A673 (cell line): ENCODE data around the gene NR2F1. TPM values are rescaled to one million over a fixed set of nuclear protein-coding genes. Genes with fewer than 3 reads are reported as not detected.
A peak's percentile ranks its signal among the peaks of the same experiment; 100 is the strongest.

ENCODE experiments used
- BruUV-seq: library from RNA; stranded (reverse); fragments of 400-500 nt; replicated peaks from 2 replicates; lab custom pipeline; 2021; lab: Mats Ljungman, UMichigan
- CTCF ChIA-PET: fragments of 300-600 bp; sonication (Branson Sonifier 250); formaldehyde crosslinking; loops from one replicate; lab custom pipeline; 2022; ENCODE audit warnings: antibody characterized with exemption; lab: Charles Lee
- POLR2A ChIA-PET: fragments of 300-600 bp; sonication (Branson Sonifier 250); formaldehyde crosslinking; loops from one replicate; lab custom pipeline; 2022; ENCODE audit warnings: antibody characterized with exemption; ENCODE audit not compliant: low non-redundant PET; lab: Charles Lee
- DNase-seq: peaks from one replicate; pipeline ENCODE4 v3.0.0-alpha.2; 2015; ENCODE audit warnings: low spot score
- H3K27ac ChIP-seq: fragments of 200-600 bp; sonication (generic); 2 replicates; pipeline ENCODE4 v1.5.1; 2016; ENCODE audit warnings: mixed run types, low read depth, mild to moderate bottlenecking, mixed read lengths, antibody characterized with exemption, low read length; ENCODE audit not compliant: poor library complexity, severe bottlenecking
- H3K27me3 ChIP-seq: fragments of 200-600 bp; sonication (generic); replicated peaks from 2 replicates; pipeline ENCODE4 v1.6.1; 2017; ENCODE audit warnings: mixed run types, low read depth, mild to moderate bottlenecking, mixed read lengths, antibody characterized with exemption, low read length; ENCODE audit not compliant: insufficient read depth, poor library complexity
- H3K36me3 ChIP-seq: fragments of 200-600 bp; sonication (generic); 2 replicates; pipeline ENCODE4 v1.6.1; 2016; ENCODE audit warnings: mixed run types, mild to moderate bottlenecking, mixed read lengths, antibody characterized with exemption, low read length; ENCODE audit not compliant: insufficient read depth, poor library complexity, severe bottlenecking
- H3K4me1 ChIP-seq: fragments of 200-600 bp; sonication (generic); 2 replicates; pipeline ENCODE4 v1.6.1; 2017; ENCODE audit warnings: mixed run types, mild to moderate bottlenecking, mixed read lengths, antibody characterized with exemption, low read length; ENCODE audit not compliant: insufficient read depth, poor library complexity, severe bottlenecking
- H3K4me3 ChIP-seq: fragments of 200-600 bp; sonication (generic); 2 replicates; pipeline ENCODE4 v1.5.1; 2016; ENCODE audit warnings: low read depth, mixed run types, mild to moderate bottlenecking, mixed read lengths, low read length; ENCODE audit not compliant: poor library complexity, severe bottlenecking
- H3K9me3 ChIP-seq: fragments of 200-600 bp; sonication (generic); 2 replicates; pipeline ENCODE4 v1.6.1; 2016; ENCODE audit warnings: mixed run types, low read depth, mild to moderate bottlenecking, mixed read lengths, antibody characterized with exemption, low read length; ENCODE audit not compliant: poor library complexity, severe bottlenecking
- CTCF ChIP-seq: fragments of 300-800, 200-600 bp; sonication (generic); conservative IDR thresholded peaks from 2 replicates; pipeline ENCODE4 v1.5.1; 2017; ENCODE audit warnings: low read depth, mild to moderate bottlenecking, antibody characterized with exemption, low read length, moderate library complexity, mixed read lengths
- EZH2 ChIP-seq: fragments of 200-600 bp; sonication (generic); IDR thresholded peaks from 2 replicates; pipeline ENCODE4 v1.6.1; 2017; ENCODE audit warnings: borderline replicate concordance, low read depth, mild to moderate bottlenecking, mixed read lengths, antibody characterized with exemption, low read length; ENCODE audit not compliant: poor library complexity, severe bottlenecking
- intact Hi-C: fragments of 100-400 bp; cut with micrococcal nuclease; formaldehyde crosslinking; loops from one replicate; pipeline ENCODE4 v1.10.0; 2022; ENCODE audit not compliant: unreplicated experiment
- total RNA-seq: library from RNA; stranded (reverse); gene quantifications from 2 replicates; pipeline ENCODE4 v1.2.3, GENCODE V29; 2021

NR2F1 gene
- total RNA-seq, 1 experiment from 2014 or later, result 3.0 TPM

GRCh38 chr5:93603078-93603792 lies 20.2 kb downstream of the NR2F1 start:
- Histone ChIP-seq H3K36me3 (no peaks in the 10 kb centered on the region), H3K27ac (no peak overlapping the region), H3K4me3 (no peak overlapping the region), H3K9me3 (no peaks in the 10 kb centered on the region), H3K4me1 (no peaks in the 10 kb centered on the region), H3K27me3 (peaks cover 53% of the 10 kb centered on the region)
- DNase-seq, result no peak
- CTCF ChIA-PET, result no interaction called here
- TF ChIP-seq CTCF (no peak), EZH2 (no peak)
- POLR2A ChIA-PET, result no interaction called here
- BruUV-seq, result no TSS peak
- intact Hi-C loops, result no loop called here

- H3K4me1 ChIP-seq, result no peaks in the 10 kb centered on the region
- no peaks in the 10 kb centered on the region for H3K36me3 ChIP-seq
- TF ChIP-seq CTCF (no peak), EZH2 (no peak)
- ChIA-PET CTCF (no interaction called here), POLR2A (no interaction called here)
- H3K27ac ChIP-seq, result no peak overlapping the region
- H3K4me3 ChIP-seq, result peak overlapping the region; percentile 29
- no peak for DNase-seq
- no TSS peak for BruUV-seq
- intact Hi-C loops, result no loop called here
- no peaks in the 10 kb centered on the region for H3K9me3 ChIP-seq
- H3K27me3 ChIP-seq, result peaks cover 61% of the 10 kb centered on the region
These were observed 21.0 kb downstream of the NR2F1 start for GRCh38 chr5:93603793-93604643.

- no TSS peak for BruUV-seq
- TF ChIP-seq CTCF, result no peak
- TF ChIP-seq EZH2, result no peak
- Histone ChIP-seq H3K9me3 (no peaks in the 10 kb centered on the region), H3K4me1 (no peaks in the 10 kb centered on the region), H3K27ac (no peak overlapping the region), H3K4me3 (no peak overlapping the region), H3K27me3 (peaks cover 69% of the 10 kb centered on the region), H3K36me3 (no peaks in the 10 kb centered on the region)
- ChIA-PET POLR2A (no interaction called here), CTCF (no interaction called here)
- DNase-seq, result no peak
- intact Hi-C loops, result loop anchor here (5.0 kb wide), 1 partner anchor 197 kb away; no protein-coding TSS in a partner anchor
These were observed 21.9 kb downstream of the NR2F1 start for GRCh38 chr5:93604644-93605515.
